GM18511 (cell line): ENCODE measurements around the gene DNAH9.

Experiments used
- ATAC-seq: cut with Tn5 transposase; IDR thresholded peaks from one replicate; pipeline ENCODE4 v1.9.1; 2021; ENCODE audit warnings: mild to moderate bottlenecking, moderate library complexity; ENCODE audit not compliant: unreplicated experiment

The DNAH9 gene

DNA sequence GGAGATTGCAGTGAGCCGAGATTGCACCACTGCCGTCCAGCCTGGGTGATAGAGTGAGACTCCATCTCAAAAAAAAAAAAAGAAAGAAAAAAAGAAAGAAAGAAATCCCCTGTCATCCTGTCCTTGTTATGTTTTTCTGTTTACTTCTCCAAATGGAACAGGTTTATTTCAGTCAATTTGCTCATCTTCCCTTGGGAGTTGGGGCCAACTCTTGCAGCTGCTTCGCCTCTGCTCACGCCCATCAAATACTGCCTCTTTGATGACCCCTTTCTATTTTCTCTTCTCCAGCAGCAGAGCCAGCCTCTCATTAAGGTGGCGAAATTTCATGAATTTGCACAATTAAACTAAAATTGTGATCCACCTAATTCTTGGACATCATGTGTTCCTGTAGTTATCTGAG is 225.6 kb downstream of the DNAH9 start:
- ATAC-seq = no peak

DNA sequence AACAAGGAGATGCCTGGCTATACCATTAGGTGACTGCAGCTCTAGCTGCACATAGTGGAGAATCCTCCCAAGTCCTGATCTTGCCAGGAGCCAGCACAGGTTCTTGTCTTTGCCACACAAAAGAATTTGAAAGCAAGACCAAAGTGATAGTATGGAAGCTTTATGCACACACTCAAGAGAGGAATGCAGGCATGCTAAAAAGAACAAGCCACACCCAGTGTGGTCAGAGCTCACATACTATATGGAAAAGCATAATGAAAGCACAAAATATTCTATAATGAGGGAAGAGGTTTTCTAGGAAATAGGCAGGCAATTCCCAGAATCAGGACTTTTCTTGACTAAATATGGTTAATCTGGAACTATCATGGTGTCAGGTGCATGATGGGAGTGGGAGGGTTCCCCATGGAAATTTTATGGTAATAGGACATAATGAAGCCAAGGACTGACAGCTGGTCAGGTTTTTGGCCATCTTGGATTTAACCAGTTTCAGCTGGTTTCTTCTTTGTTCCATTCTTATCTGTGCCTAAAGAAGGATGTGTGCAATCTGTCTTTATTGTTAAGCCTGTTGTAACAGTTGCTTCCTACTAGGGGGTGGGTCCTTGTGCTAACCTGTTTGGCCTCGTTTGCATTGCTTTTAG is 227.4 kb downstream of the DNAH9 start:
- no peak for ATAC-seq

DNA sequence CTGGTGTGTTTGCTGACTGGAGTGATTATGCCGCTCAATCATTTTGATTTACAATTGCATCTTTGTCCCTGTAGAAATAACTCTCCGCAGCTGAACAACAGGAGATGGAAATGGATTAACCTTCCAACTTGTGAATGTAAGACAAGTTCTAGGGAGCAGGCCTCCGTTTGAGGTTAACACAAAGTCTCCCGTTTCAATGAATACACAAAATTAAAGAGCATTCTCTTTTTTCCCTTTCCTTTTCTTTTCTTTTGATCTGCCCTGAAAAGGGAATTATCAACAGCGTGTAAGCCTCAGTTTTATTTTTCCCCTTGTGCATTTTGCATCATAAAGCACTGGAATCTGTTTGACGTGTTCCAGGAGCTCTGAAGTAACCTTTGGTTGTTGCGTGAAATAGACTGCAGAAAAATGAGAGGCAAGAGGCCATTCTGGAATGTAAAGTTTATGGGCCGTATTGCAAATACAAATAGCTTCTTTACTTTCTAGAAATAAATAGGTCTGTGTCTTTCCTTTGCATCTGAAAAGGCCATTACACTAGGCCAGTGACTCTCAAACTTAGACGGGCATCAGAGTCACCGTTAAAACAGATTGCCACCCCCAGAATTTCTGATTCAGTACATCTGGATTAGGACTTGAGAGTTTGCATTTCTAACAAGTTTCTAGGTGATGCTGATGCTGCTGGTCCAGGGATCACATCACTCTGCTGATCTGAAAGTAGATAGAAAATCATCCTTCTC is 234.3 kb downstream of the DNAH9 start:
- ATAC-seq = no peak

DNA sequence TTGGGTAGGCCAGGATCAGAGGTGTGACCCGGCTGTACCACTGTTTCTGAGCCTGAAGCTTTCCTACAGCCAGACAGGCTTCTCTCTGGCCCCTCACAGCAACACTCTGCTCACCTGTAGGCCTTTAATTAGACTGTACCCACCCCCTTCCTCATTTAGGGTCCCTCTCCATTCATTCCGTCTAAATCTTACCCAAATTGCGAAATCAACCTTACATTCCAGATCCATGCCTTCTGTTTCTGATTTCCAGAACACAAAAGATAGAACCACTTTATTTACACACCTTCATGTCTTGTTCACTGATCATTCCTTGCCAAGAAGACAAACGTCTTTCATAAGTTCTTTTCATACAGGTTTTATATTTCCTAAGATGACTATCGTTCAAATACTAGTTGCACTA is 238.2 kb downstream of the DNAH9 start:
- no peak for ATAC-seq

DNA sequence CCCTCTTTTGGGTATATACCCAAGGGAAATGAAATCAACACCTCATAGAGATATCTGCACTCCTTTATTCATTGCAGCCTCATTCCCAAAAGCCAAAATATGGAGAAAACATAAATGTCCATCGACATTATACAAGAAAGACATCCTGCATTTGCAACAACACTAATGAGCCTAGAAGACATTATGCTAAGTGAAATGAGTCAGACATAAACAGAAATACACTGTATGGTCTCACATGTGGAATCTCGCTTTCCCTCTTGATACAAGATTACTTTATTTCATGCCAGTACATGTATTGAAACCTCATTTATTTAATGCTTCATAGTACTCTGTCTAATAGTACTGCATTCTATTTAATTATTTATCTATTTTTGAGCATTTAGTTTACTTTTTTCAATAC is 241.8 kb downstream of the DNAH9 start:
- no peak for ATAC-seq

DNA sequence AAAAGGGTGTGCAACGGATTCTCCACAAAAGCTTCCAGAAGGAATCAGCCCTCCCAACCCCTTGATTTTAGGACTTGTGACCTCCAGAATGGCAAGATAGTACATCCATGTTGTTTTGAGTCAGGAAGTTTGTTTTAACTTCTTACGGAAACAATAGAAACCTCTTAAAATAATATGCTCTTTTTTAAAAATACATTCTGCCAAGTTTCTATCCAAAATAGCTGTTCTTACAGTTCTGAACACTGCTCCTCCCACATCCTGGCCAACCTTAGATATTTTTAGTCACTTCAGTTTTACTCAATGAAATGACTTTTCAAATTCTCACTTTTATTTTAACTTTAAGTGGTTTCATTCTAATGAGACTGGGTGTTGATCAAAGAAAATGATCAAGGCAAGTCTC is 242.6 kb downstream of the DNAH9 start:
- ATAC-seq = no peak

DNA sequence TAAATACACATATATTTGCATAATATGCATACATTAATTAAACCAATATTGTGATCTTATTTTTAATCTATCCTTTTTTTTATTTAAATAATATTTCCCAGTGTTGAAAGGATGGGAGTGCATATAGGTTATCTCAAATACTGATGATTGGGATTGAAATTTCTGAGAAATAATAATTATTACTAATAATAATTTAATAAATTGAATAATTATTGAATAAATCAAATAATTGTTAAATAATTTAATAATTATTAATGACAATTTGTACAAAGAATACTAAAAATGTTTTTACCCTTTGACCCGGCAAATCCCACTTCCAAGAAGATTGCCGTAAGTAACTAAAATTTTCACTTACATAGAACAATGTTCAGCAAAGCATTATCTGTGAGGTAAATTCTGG is 250.1 kb downstream of the DNAH9 start:
- no peak for ATAC-seq

DNA sequence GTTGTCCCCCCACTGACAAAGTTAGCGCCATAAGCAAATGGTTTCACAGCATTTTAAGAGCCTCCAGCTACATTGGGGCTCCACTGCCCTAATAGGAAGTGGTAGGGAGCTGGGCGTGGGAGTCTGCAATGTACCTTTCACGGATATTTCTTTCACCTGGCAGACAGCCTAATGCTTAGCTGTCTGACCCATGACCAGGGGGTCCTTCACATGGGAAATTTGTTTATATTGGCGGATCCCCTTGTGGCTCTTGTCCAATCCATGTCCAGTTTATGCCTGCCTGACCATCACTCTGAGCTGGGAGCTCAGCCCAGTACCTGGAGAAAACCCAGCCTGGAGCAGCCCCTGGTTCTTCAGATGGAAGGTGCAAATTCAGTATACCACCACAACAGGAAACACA is 254.0 kb downstream of the DNAH9 start:
- ATAC-seq = no peak

DNA sequence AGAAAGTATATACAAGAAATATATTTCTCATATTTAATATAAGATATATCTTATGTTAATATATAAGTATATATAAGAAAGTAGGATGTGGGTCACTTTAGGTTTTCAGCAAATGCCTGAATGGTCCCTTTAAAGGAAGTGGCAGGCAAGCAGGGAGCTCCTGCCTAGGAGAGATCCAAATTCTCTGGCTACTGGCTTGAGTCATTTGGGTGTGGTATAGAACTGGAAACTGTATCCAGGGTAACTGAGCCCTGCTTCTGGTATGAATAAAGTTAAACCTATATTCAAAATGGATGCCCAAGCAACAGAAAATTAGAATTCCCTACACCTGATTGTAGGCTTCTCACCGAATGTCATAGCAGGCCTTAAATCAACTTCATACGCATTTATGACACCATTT is 254.6 kb downstream of the DNAH9 start:
- ATAC-seq = no peak

DNA sequence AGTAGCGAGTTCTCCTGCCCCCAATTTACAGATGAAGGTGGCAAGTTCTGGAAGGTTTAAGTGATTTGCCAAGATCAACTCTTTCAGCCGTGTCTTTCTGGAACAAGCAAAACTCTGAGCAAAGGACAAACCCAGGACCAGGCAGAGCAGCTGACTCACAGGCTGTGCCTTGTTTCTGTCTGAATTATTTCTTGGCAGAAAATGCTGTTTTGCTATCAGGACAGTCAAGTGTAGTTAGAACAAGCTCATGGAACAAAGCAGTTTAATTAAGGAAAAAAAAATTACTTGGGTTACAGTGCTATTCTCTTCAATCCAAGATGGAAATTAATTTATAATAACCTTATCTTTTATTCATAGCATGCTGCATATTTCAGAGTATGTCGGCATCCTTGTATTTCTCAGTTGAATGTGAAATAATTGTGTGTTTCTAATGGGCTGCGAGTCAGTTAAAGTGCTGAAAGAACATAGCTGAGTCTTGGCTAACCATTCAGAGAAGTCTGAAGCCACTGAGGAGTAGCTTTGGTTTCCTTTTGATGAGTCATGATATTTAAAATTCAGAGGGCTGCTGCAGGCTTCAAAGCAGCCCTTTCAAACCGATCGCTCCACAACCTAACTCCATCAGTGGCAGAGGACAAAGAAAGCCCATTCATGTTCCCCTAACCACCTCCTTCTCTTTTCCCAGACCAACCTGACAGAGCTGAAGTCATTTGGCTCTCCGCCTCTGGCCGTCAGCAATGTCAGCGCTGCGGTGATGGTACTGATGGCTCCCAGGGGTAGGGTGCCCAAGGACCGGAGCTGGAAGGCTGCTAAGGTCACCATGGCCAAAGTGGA is 255.3 kb downstream of the DNAH9 start:
- no peak for ATAC-seq

DNA sequence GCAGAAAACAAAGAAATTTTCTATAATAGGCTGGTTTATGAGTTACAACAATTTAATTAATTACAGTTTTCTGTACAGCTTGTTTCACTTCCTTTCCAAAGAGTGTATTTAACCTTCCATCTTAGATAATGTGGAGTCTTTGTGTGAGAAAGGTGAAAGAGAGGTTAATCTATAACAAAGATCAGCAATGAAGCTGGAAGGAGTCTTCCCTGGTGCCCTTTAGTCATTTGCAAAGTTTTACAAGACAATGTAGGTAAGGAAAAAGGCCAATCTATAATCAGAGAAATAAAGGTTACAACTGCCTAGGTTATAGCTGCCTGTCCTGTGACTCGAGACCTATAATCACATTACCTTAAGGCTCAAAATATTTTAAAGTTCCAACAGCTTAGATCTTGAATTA is 257.0 kb downstream of the DNAH9 start:
- no peak for ATAC-seq

DNA sequence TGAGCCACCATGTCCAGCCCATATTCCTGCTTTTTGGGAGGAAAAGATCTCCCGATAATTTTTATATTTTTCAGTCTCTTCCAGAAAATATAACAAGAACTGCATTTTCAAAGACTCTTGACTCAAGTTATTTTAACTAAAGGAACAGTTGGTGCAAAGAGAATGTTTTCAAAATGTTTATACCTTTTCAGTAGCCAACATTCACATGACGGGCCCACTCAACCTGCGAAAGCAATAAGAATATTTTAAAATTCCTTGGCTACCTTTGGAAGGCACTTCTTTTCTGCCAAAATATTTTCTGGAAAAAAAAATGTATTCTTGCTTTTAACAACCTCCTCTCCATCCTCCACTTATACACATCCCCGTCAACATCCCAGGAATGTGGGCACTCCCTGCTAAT is 258.7 kb downstream of the DNAH9 start:
- no peak for ATAC-seq

DNA sequence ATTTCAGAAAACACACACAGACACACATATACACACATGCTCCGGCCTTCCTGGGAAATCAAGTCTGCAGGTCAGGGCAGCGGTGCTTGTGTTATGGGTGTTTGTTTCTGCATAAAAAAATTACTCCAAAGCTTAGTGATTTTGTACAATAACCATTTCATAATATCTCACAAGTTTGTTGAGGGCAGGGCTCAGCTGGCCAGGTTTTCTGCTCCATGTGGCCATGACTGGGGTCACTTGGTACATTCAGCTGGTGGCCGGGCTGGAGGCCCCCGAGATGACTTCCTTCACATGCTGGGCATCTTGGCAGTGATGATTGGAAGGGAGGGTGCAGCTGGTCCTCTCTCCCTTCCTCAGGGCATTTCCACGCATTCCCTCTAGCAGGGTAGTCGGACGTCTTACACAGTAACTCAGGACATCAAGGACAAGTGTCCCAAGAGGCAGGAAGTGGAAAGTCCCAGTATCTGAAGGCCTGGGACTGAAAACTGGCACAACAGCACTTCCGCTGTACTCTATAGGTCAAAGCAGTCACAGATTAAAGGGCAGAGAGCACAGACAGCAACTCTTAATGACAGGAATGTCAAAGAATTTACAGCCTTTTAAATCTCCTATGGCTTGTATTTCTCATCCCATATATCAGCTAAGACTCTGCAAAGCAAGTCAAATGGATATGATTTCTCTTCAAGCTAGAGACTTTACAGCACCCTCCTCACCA is 271.6 kb downstream of the DNAH9 start:
- no peak for ATAC-seq

DNA sequence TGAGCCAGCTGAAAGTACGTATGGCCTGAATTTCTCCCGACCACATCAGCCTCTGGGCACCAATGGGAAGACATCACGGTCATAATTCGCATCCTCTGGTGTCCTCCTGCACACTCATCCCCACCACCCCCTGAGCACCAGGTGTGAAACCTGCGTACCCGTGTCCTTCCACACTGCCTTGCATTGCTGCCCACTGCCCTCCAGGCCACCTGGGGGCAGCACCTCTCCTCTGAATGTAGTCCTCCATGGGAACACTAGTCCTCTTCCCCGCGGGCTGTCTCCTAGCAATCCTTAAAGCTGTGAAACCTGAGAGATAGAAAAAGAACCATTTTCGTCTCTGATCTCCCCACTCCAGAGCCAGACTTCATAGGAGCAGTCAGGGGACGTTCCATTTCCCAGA is 273.5 kb downstream of the DNAH9 start:
- ATAC-seq = no peak

DNA sequence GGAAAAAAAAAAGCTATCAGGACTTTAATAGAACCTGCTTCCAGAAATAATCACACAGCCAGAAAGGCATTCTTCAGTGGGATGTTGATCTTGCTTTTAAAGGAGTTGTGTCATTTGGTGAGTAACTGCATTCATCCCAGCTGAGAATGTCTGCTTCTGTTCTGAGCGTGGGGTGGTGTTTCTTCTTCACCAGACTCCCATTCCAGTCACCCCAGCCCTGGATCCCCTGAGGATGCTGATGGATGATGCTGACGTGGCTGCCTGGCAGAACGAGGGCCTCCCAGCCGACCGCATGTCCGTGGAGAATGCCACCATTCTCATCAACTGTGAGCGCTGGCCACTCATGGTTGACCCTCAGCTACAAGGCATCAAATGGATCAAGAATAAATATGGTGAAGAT is 276.5 kb downstream of the DNAH9 start:
- no peak for ATAC-seq

DNA sequence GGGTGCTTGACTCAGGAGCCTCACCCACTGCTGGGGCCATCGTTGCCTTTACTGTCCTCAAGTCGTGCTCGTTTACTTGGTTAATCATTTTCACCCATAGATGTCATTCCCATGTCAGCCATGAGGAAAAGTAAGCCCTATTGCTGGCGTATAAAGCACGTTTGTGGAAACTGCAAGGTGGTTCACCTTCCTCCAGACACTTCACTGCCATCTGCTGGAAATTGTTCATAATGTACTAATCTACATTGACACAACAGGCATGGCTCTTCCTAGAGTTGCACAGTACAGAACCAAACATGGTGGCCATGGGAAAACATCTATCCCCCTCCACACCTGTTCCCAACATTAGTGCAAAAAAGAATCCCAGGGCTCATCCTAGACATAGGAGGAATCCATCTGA is 282.4 kb downstream of the DNAH9 start:
- ATAC-seq = no peak

DNA sequence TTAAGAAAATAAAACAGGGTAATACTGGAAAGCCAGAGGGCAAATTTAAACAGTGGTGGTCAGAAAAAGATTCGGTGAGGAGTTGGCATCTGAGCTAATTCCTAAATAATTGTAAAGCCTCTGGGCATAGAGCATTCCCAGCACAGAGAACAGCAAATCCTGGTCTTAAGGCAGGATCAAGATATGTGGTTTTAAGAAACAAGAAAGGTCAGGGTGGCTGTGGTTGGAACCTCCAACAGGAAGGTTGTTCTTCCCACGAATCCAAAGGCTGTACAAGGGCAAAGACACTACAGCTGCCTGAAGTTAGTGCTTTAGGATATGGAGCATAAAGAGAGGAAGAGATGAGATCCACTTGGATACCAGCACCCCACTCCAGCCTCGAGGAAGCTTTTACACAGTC is 284.4 kb downstream of the DNAH9 start:
- ATAC-seq = no peak

DNA sequence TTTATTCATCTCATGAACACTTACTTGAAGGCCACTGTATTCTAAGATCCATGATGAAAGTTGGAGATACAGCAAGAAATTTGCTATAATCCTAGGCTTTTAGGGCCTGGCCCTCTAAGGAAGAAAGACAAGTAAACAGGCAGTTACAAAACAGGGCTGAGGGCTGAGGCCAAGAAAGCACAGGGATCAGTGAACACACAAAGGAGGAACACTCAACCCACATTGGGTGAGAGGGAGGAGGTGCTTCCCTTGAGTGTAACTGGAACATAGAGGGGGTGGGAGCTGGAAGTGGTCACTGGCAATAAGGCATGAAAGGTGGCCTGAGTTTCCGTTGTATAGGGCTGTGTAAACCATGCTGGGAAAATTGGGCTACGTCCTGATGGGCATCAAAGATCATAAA is 286.8 kb downstream of the DNAH9 start:
- no peak for ATAC-seq

DNA sequence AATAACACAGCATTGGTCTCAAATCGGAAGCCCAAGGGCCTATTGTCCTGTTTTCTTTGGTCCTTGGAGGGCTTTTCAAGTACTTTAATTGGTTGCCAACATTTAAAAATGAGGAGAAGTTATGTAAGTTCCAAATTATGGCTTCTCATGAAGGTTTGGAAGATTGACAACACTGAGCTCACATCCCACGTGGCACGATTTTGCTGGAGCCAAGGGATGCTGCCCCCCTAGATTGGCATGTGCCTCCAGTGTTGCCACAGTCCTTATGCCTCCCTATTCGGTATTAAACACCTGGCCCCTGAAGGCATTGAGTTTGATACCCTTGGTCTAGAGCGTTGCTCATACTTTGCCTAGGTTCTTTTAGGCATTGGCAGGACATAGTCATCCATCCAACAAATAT is 291.0 kb downstream of the DNAH9 start:
- ATAC-seq = no peak

DNA sequence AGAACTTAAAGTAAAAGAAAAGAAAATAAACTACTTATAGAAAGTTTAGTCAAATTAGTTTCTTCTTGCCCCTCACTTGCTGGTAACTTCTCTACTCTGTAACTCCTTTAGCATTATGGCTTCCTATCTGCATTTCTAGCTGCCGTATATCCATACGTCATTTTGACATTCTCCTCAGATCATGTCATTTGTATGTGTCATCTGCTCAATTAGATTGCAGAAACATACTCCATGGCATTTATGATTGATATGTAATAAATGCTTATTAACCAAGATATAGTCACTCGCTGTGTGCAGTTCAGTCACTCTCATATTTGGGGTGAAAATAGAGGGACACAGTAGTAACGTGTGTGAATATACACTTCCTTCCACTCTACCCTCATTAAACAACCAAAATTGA is 295.6 kb downstream of the DNAH9 start:
- ATAC-seq = no peak

DNA sequence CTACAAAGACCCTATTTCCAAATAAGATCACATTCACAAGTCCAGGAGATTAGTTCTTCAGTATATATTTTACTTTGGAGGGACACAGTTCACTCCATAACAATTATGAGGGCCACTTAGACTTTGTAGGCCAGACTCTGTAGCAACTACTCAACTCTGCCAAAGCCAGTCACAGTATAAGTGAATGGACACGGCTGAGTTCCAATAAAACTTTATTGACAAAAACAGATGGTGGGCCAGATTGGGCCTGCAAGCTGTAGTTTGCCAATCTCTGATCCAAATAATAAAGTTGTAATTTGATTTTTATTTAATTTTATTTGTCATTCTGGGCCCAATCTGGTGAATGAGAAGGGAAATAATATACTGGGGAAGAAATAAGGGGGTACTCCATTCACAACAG is 297.9 kb downstream of the DNAH9 start:
- ATAC-seq = no peak
